ENCODE results near the gene ST8SIA6.

The ST8SIA6 gene

GRCh38 chr10:17380016-17380415 is 74.4 kb downstream of the ST8SIA6 start:
- no peak overlapping the region for H3K27ac ChIP-seq (replicated peaks)
- no peak for DNase-seq (ENCODE audit: low read depth in 1 of 2, low spot score in 1 of 2)
- H3K4me3 ChIP-seq (replicated peaks; ENCODE audit: insufficient read depth, low read length): no peak overlapping the region
- no peaks in the 10 kb centered on the region for H3K27me3 ChIP-seq (ENCODE audit: insufficient read depth, poor library complexity, severe bottlenecking)
- TF ChIP-seq GABPA (IDR thresholded peaks at IDR 0.05; ENCODE audit: low read depth) (no peak), REST (IDR thresholded peaks at IDR 0.05; ENCODE audit: insufficient replicate concordance, low read depth) (no peak), SPI1 (IDR thresholded peaks at IDR 0.05; ENCODE audit: borderline replicate concordance, low read depth) (no peak), CTCF (IDR thresholded peaks at IDR 0.05; ENCODE audit: insufficient read depth, low read length) (no peak)

GRCh38 chr10:17379151-17379690 is 75.2 kb downstream of the ST8SIA6 start:
- Histone ChIP-seq H3K27ac (replicated peaks) (no peak overlapping the region), H3K27me3 (ENCODE audit: insufficient read depth, poor library complexity, severe bottlenecking) (no peaks in the 10 kb centered on the region), H3K4me3 (replicated peaks; ENCODE audit: insufficient read depth, low read length) (no peak overlapping the region)
- TF ChIP-seq GABPA (IDR thresholded peaks at IDR 0.05; ENCODE audit: low read depth) (no peak), REST (IDR thresholded peaks at IDR 0.05; ENCODE audit: insufficient replicate concordance, low read depth) (no peak), SPI1 (IDR thresholded peaks at IDR 0.05; ENCODE audit: borderline replicate concordance, low read depth) (no peak), CTCF (IDR thresholded peaks at IDR 0.05; ENCODE audit: insufficient read depth, low read length) (no peak), POLR2AphosphoS5 (IDR thresholded peaks at IDR 0.05; ENCODE audit: low read depth) (no peak)
- no peak for DNase-seq (ENCODE audit: low read depth in 1 of 2, low spot score in 1 of 2)

- Histone ChIP-seq H3K27me3 (ENCODE audit: insufficient read depth, poor library complexity, severe bottlenecking) (no peaks in the 10 kb centered on the region), H3K27ac (replicated peaks) (no peak overlapping the region), H3K4me3 (replicated peaks; ENCODE audit: insufficient read depth, low read length) (no peak overlapping the region)
- no peak for DNase-seq (ENCODE audit: low read depth in 1 of 2, low spot score in 1 of 2)
- TF ChIP-seq REST (IDR thresholded peaks at IDR 0.05; ENCODE audit: insufficient replicate concordance, low read depth): no peak
- no peak for TF ChIP-seq SPI1 (IDR thresholded peaks at IDR 0.05; ENCODE audit: borderline replicate concordance, low read depth)
- no peak for TF ChIP-seq POLR2AphosphoS5 (IDR thresholded peaks at IDR 0.05; ENCODE audit: low read depth)
- TF ChIP-seq GABPA (IDR thresholded peaks at IDR 0.05; ENCODE audit: low read depth): no peak
- TF ChIP-seq CTCF (IDR thresholded peaks at IDR 0.05; ENCODE audit: insufficient read depth, low read length): no peak
Measured at GRCh38 chr10:17375936-17376584, 78.3 kb downstream of the ST8SIA6 start.
